Mononuclear cell (primary cell): ENCODE measurements around the gene LIPH. TPM values are rescaled to one million over a fixed set of nuclear protein-coding genes. Genes with fewer than 3 reads are reported as not detected.

Source experiments
- H3K27me3 ChIP-seq: 2 replicates; pipeline ENCODE4 v1.6.0; 2011; ENCODE audit warnings: low read length, control low read depth; ENCODE audit not compliant: insufficient read depth
- H3K4me1 ChIP-seq: 2 replicates; pipeline ENCODE4 v1.5.1; 2011; ENCODE audit warnings: mild to moderate bottlenecking, low read length, control low read depth; ENCODE audit not compliant: insufficient read depth
- H3K4me3 ChIP-seq: 2 replicates; pipeline ENCODE4 v1.5.1; 2011; ENCODE audit warnings: mild to moderate bottlenecking, low read length, moderate library complexity
- H3K9me3 ChIP-seq: 2 replicates; pipeline ENCODE4 v1.5.1; 2011; ENCODE audit warnings: low read depth, mild to moderate bottlenecking, control low read depth, low read length
- total RNA-seq: library from RNA; depleted of rRNA; stranded (reverse); fragments of >200 nt; gene quantifications from one replicate; pipeline ENCODE4 v1.2.3, GENCODE V29; 2012

Gene LIPH
- total RNA-seq, 1 donor: 0.84 TPM

DNA sequence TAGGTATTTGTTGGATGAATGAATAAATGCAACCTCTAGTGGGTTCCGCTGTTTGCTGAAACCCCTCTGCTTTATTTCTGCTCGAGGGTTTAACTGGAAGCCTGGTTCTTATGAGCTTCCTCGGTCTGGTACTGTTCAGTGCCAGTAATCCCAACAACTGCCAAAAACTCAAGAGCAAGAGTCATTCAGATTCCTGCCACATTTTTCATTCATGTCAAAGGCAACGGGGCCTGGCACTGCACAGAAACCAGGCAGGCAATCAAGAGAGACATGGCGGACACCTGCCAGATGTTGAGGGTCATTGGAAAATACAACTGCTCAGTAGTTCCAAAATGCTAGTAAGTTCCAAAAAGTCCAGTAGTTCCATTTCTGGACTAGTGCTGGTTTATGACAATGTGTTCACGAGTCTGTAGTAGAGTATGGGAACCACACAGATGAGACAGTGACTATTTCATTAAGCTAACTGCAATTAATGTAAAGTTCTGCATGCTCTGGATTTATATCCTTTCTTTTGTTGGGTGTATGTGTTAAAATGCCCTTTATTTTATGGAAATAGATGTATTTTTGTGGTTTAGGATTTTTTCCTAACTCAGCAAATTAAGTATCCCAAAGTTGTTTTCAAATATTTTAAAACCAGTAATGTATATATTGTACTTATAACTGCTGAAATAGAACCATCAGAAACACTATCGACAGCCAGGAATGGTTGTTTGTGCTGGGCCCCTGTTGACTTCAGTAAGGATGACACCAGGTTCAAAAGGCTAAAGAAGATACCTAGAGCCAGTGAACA is 30.8 kb downstream of the LIPH start:
- no peaks in the 10 kb centered on the region for H3K9me3 ChIP-seq
- H3K4me1 ChIP-seq: no peaks in the 10 kb centered on the region
- H3K4me3 ChIP-seq: no peak overlapping the region
- no peaks in the 10 kb centered on the region for H3K27me3 ChIP-seq

DNA sequence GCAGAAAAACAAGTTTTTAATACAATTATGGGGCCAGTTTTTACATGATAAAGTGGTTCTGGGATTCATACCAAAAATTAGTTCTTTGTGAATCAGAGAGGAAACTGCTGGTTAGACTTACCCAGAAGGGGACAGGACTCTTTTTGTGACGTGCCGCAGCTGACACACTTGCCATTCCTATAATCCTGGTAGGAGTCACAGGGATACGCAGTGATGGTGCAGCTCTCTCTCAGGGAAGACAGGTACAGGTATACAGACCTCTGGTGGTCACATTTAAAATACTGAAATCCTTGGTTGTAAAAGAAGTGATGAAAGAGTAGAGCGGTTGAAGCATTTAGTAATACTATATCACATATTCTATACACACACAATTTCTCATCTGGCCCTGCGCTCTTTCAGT is 33.4 kb downstream of the LIPH start:
- no peak overlapping the region for H3K4me3 ChIP-seq
- H3K4me1 ChIP-seq: no peaks in the 10 kb centered on the region
- H3K9me3 ChIP-seq: no peaks in the 10 kb centered on the region
- H3K27me3 ChIP-seq: no peaks in the 10 kb centered on the region

DNA sequence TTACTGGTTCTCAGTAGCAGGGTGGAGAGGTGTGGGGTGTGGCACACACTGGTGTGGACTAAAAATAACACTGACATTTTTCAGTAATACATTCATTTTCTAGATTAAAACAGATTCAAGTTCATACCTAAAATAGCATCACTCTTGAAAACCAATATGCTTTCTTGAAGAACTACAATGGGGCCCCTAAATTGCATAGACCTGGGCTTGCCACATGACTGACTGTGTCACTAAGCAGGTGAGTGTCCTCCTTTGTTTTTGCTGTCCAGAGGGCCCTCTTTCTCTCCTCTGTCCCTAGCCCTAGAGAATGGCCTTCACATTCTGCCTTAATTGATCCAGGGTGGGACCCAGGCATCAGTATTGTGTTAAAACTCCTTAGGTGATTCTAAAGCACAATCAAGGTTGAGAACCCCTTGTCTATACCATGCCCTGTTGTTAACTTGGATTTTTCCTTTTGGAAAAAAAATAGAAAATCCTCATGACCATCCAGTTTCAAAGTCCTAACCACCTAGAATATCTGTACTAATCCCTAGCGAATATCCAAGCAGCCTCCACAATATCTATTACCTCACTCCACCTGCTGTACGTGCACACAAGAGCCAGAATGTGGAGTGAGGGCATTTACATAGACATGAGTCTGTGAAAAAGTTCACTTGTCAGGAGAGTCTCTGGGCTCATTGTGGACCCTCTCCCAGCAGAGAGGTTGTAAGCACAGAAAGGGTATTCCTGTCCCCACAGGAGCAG is 34.8 kb downstream of the LIPH start:
- Histone ChIP-seq H3K4me3 (no peak overlapping the region), H3K27me3 (no peaks in the 10 kb centered on the region), H3K4me1 (no peaks in the 10 kb centered on the region), H3K9me3 (no peaks in the 10 kb centered on the region)

- no peaks in the 10 kb centered on the region for H3K9me3 ChIP-seq
- no peaks in the 10 kb centered on the region for H3K4me1 ChIP-seq
- H3K27me3 ChIP-seq: no peaks in the 10 kb centered on the region
- H3K4me3 ChIP-seq: no peak overlapping the region
These were observed 40.7 kb downstream of the LIPH start for GRCh38 chr3:185511711-185512110.

GRCh38 chr3:185508335-185508991 is 43.9 kb downstream of the LIPH start:
- Histone ChIP-seq H3K4me1 (no peaks in the 10 kb centered on the region), H3K27me3 (no peaks in the 10 kb centered on the region), H3K9me3 (no peaks in the 10 kb centered on the region), H3K4me3 (no peak overlapping the region)

GRCh38 chr3:185507883-185508282 is 44.5 kb downstream of the LIPH start:
- Histone ChIP-seq H3K4me3 (no peak overlapping the region), H3K4me1 (no peaks in the 10 kb centered on the region), H3K9me3 (no peaks in the 10 kb centered on the region), H3K27me3 (no peaks in the 10 kb centered on the region)

GRCh38 chr3:185504636-185505035 is 47.8 kb downstream of the LIPH start:
- Histone ChIP-seq H3K4me3 (no peak overlapping the region), H3K4me1 (no peaks in the 10 kb centered on the region), H3K27me3 (no peaks in the 10 kb centered on the region), H3K9me3 (no peaks in the 10 kb centered on the region)

- Histone ChIP-seq H3K9me3 (no peaks in the 10 kb centered on the region), H3K4me1 (peaks cover 4% of the 10 kb centered on the region), H3K27me3 (no peaks in the 10 kb centered on the region), H3K4me3 (no peak overlapping the region)
These were observed 48.9 kb downstream of the LIPH start for GRCh38 chr3:185503521-185503920.

GRCh38 chr3:185502987-185503386 is 49.4 kb downstream of the LIPH start:
- H3K9me3 ChIP-seq: no peaks in the 10 kb centered on the region
- peaks cover 6% of the 10 kb centered on the region for H3K4me1 ChIP-seq
- H3K27me3 ChIP-seq: no peaks in the 10 kb centered on the region
- H3K4me3 ChIP-seq: no peak overlapping the region

- Histone ChIP-seq H3K27me3 (no peaks in the 10 kb centered on the region), H3K4me1 (peaks cover 21% of the 10 kb centered on the region), H3K4me3 (peak within 1 kb of the TSS; percentile 95), H3K9me3 (no peaks in the 10 kb centered on the region)
These were observed 53.6 kb downstream of the LIPH start, which contains the start of gene TMEM41A for GRCh38 chr3:185498503-185499396. TSS of gene TMEM41A (minus strand) at chr3:185499035. CDS start at chr3:185498961, 74 bp downstream.

DNA sequence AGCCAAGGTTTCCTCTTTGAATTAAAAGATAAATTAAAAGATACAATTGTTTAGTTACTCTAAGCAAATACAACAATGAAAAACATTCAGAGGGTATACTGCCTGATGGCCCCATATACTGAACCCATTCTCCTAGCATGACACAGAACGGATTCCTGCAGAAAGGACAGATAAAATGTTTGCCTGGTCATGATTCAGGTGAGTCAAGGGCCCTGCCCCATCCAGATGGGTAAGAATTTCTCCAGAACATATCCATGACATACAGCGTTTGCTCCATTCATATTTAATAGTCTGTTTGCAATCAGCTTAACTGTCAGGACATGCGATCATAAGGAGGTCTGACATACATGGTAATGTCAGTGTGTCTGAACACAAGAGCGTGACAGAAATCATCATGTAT is 62.1 kb downstream of the LIPH start:
- no peaks in the 10 kb centered on the region for H3K9me3 ChIP-seq
- H3K27me3 ChIP-seq: no peaks in the 10 kb centered on the region
- no peak overlapping the region for H3K4me3 ChIP-seq
- H3K4me1 ChIP-seq: no peaks in the 10 kb centered on the region

GRCh38 chr3:185489462-185489861 is 62.9 kb downstream of the LIPH start:
- Histone ChIP-seq H3K9me3 (no peaks in the 10 kb centered on the region), H3K4me1 (no peaks in the 10 kb centered on the region), H3K4me3 (no peak overlapping the region), H3K27me3 (no peaks in the 10 kb centered on the region)

DNA sequence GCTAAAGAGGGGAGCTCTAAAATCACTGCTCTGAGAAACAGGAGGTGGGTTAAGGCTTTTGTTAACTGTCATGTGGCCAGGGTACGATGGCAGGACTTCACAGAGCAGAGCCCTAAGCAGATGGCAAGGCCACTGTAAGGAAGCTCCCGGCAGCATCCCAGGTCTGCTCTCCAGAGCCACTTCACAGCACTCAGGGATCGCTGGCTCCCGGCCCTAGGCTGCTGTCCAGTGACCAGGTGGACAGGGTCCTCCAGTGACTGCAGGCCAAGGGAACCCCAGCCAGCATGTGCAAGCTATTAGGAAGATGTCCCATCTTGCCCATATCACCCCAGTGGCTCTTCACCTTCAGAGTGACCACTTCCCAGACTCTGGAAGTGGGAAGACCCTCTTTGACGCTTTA is 63.9 kb downstream of the LIPH start:
- no peaks in the 10 kb centered on the region for H3K27me3 ChIP-seq
- H3K4me1 ChIP-seq: no peaks in the 10 kb centered on the region
- H3K9me3 ChIP-seq: no peaks in the 10 kb centered on the region
- H3K4me3 ChIP-seq: no peak overlapping the region

- H3K27me3 ChIP-seq: no peaks in the 10 kb centered on the region
- H3K4me1 ChIP-seq: no peaks in the 10 kb centered on the region
- H3K4me3 ChIP-seq: no peak overlapping the region
- no peaks in the 10 kb centered on the region for H3K9me3 ChIP-seq
These were observed 66.0 kb downstream of the LIPH start for GRCh38 chr3:185486394-185486793.
